CD14-positive monocyte (primary cell): ENCODE data around the gene LIPE. TPM values are rescaled to one million over a fixed set of nuclear protein-coding genes. Genes with fewer than 3 reads are reported as not detected.

Source experiments
- DNase-seq, 3 donors: peaks; one replicate each; pipeline ENCODE4 v3.0.0-alpha.2; 2011 to 2022
- H2AFZ ChIP-seq: 2 replicates; pipeline ENCODE4 v1.6.0; 2012; ENCODE audit warnings: mild to moderate bottlenecking, low read depth, low read length, inconsistent platforms; ENCODE audit not compliant: insufficient read depth, poor library complexity, severe bottlenecking
- H3K27ac ChIP-seq, 2 donors: 1 replicate in 1 of 2; 2 replicates in 1 of 2; pipeline ENCODE4 v1.5.1; 2012 to 2013; ENCODE audit warnings: low read length in 2 of 2, control low read depth in 1 of 2, inconsistent platforms in 1 of 2, low read depth in 1 of 2, mild to moderate bottlenecking in 1 of 2
- H3K27me3 ChIP-seq, 2 donors: one replicate each; pipeline versions ENCODE4 v1.6.0 to v1.6.1; 2011 to 2013; ENCODE audit warnings: low read length in 2 of 2; ENCODE audit not compliant: control insufficient read depth in 2 of 2, insufficient read depth in 2 of 2
- H3K36me3 ChIP-seq, 2 donors: replicated peaks in 1 of 2; 1 replicate in 1 of 2; 2 replicates in 1 of 2; pipeline versions ENCODE4 v1.5.1 to v1.6.1; 2012 to 2013; ENCODE audit warnings: low read length in 2 of 2, control low read depth in 1 of 2, inconsistent platforms in 1 of 2, mild to moderate bottlenecking in 1 of 2; ENCODE audit not compliant: insufficient read depth in 2 of 2, control insufficient read depth in 1 of 2
- H3K4me1 ChIP-seq, 2 donors: 1 replicate in 1 of 2; 2 replicates in 1 of 2; pipeline versions ENCODE4 v1.5.1 to v1.6.1; 2012 to 2013; ENCODE audit warnings: low read length in 2 of 2, control low read depth in 1 of 2, inconsistent platforms in 1 of 2, mild to moderate bottlenecking in 1 of 2, moderate library complexity in 1 of 2; ENCODE audit not compliant: insufficient read depth in 2 of 2, control insufficient read depth in 1 of 2
- H3K4me2 ChIP-seq: replicated peaks from 2 replicates; pipeline ENCODE3; 2012; ENCODE audit warnings: low read length, moderate library complexity, mild to moderate bottlenecking; ENCODE audit not compliant: poor library complexity, severe bottlenecking; ENCODE audit errors: extremely low read depth
- H3K4me3 ChIP-seq, 3 experiments: fragments of 200-600 bp in 1 of 3; sonication (generic) in 1 of 3; replicated peaks in 1 of 3; 1 replicate in 2 of 3; 2 replicates in 1 of 3; pipeline ENCODE4 v1.5.1; 2011 to 2013; ENCODE audit warnings: low read length in 3 of 3, mild to moderate bottlenecking in 3 of 3, control low read depth in 2 of 3, low read depth in 2 of 3, inconsistent platforms in 1 of 3, moderate library complexity in 1 of 3
- H3K79me2 ChIP-seq: 2 replicates; pipeline ENCODE4 v1.6.0; 2012; ENCODE audit warnings: mild to moderate bottlenecking, control low read depth, inconsistent platforms, low read length, moderate library complexity; ENCODE audit not compliant: insufficient read depth
- H3K9ac ChIP-seq: 2 replicates; pipeline ENCODE4 v1.6.0; 2017; ENCODE audit warnings: low read length, mild to moderate bottlenecking; ENCODE audit not compliant: insufficient read depth, poor library complexity, severe bottlenecking
- H3K9me3 ChIP-seq, 2 donors: replicated peaks in 1 of 2; 1 replicate in 1 of 2; 2 replicates in 1 of 2; pipeline versions ENCODE4 v1.5.1 to v1.6.1; 2012 to 2013; ENCODE audit warnings: low read length in 2 of 2, control low read depth in 1 of 2; ENCODE audit not compliant: control insufficient read depth in 1 of 2, insufficient read depth in 1 of 2
- H4K20me1 ChIP-seq: 2 replicates; pipeline ENCODE4 v1.6.0; 2012; ENCODE audit warnings: mild to moderate bottlenecking, low read length, control low read depth, moderate library complexity; ENCODE audit not compliant: insufficient read depth
- H3K27ac Mint-ChIP-seq, 7 donors: one replicate each; pipeline ENCODE4 v1.8.0; 2020; ENCODE audit warnings: mild to moderate bottlenecking in 7 of 7, mixed read lengths in 7 of 7, moderate library complexity in 6 of 7, inconsistent platforms in 2 of 7
- H3K27me3 Mint-ChIP-seq, 3 donors: one replicate each; pipeline ENCODE4 v1.8.0; 2021 to 2022; ENCODE audit warnings: low read depth in 3 of 3, mild to moderate bottlenecking in 3 of 3, mixed read lengths in 3 of 3, moderate library complexity in 3 of 3, inconsistent platforms in 1 of 3
- H3K36me3 Mint-ChIP-seq, 2 donors: one replicate each; pipeline ENCODE4 v1.8.0; 2020; ENCODE audit warnings: mixed read lengths in 2 of 2, inconsistent platforms in 1 of 2, mild to moderate bottlenecking in 1 of 2
- H3K4me1 Mint-ChIP-seq: one replicate; pipeline ENCODE4 v1.8.0; 2020; ENCODE audit warnings: mild to moderate bottlenecking, mixed read lengths
- H3K4me3 Mint-ChIP-seq, 2 donors: one replicate each; pipeline ENCODE4 v1.8.0; 2020; ENCODE audit warnings: mild to moderate bottlenecking in 2 of 2, mixed read lengths in 2 of 2, moderate library complexity in 1 of 2
- H3K9me3 Mint-ChIP-seq, 7 donors: one replicate each; pipeline ENCODE4 v1.8.0; 2020 to 2022; ENCODE audit warnings: mixed read lengths in 7 of 7, mild to moderate bottlenecking in 6 of 7, moderate library complexity in 6 of 7, inconsistent platforms in 2 of 7
- WGBS: methylation state at CpG from one replicate; pipeline ENCODE4 v1.1.5; 2013; ENCODE audit warnings: missing lambda C conversion rate; ENCODE audit not compliant: insufficient coverage; 5-methylcytosine and 5-hydroxymethylcytosine counted together
- intact Hi-C, 2 donors: fragments of 100-400 bp; cut with micrococcal nuclease; formaldehyde crosslinking; loops; one replicate each; pipeline versions ENCODE4 v1.15.0 to v1.15.1; 2023
- polyA plus RNA-seq, 3 donors: library from polyadenylated mRNA; depleted of rRNA in 1 of 3; unstranded in 2 of 3; stranded (reverse) in 1 of 3; fragments of 300-500 nt in 2 of 3; fragments of >200 nt in 1 of 3; fragmentation: Illumina TruSeq in 2 of 3; gene quantifications; 1 replicate in 2 of 3; 2 replicates in 1 of 3; pipeline ENCODE4 v1.2.3, GENCODE V29; 2012 to 2021
- TF ChIP-seq, protein P1 (sequence below): fragments of 200-600 bp; IDR thresholded peaks from one replicate; pipeline ENCODE4 v1.8.0; 2022; ENCODE audit warnings: antibody characterized with exemption, mild to moderate bottlenecking

The LIPE gene
- polyA plus RNA-seq, 3 donors, result 0.31 TPM; not detected in 2

DNA sequence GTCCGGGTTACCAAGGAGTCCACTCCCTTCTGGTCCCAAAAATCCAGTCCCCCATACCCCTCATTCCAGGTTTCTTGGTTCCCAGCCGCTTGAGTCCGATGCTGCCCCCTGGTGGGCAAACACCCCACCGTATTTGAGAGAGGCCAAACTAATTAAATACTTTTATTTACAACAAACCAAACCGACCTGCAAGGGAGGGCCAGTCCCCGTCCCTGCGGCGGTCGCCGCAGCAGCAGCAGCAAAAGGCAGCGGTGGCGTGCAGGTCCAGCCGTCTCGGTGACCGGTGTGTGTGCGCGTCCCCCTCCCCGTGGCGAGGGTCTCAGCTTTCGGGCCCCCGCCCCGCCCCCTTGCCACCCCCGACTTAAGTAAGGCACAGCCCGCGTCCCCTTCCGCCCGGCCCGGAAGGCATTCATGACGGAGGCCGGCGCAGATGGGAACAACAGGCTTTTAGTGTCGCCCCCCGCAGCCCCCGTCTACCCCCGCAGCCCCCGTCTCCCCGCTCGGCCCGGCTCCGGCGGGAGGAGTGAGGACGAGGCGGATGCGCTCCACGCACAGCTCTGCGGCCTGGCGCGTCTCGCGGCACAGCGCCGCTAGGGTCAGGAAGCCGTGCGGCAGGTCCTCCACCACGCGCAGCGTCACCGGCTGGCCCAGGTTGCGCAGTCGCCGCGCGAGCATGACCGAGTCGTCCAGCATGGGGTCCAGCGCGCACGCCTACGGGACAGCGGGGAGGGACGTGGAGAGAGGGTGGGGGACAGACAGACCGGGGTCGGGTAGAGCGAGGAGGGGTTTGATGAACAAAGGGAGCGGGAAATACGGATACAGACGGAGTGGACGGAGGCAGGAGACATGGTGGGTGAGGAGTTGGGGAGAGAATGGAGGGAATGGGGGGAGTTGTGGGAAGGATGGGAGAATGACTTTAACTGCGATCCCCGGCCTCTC, 25.6 kb downstream of the LIPE start:
- peaks cover 31% of the 10 kb centered on the region for H3K4me1 Mint-ChIP-seq
- WGBS, result 0% methylated on average over 62 of the region's 80 CpGs
- H3K4me1 ChIP-seq, result peaks cover 22 to 26% of the 10 kb centered on the region in 2 donors

DNA sequence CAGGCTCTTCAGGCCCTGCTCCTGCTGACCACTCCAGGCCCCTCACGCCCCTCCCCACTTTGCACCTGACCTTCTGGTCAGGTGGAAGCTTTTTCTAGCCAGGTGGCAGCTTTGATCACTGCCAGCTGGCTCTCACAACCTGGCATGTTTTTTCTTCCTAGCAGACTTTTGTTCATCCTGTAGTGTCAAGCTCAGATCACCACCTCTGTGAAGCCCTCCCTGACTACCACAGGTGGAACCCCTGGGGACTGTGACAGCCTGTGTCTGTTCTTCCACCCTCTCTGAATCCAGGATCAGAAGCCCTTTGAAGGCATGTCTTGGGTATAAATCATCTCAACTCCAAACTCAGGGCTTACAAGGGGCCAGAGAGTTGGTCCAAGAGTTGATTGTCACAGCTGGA, 26.8 kb downstream of the LIPE start:
- H3K9ac ChIP-seq, result no peak overlapping the region
- peaks cover 0 to 9% of the 10 kb centered on the region in 2 donors for H3K27me3 ChIP-seq
- H3K79me2 ChIP-seq, result peaks cover 8% of the 10 kb centered on the region
- DNase-seq, result no peak
- peaks cover 0 to 4% (median 0%) of the 10 kb centered on the region in 7 donors for H3K9me3 Mint-ChIP-seq
- H3K27ac Mint-ChIP-seq, result peak overlapping the region in 2 of 7 donors; percentile 55 to 76
- H3K27me3 Mint-ChIP-seq, result peaks cover 18 to 27% (median 21%) of the 10 kb centered on the region in 3 donors
- peaks cover 34 to 39% of the 10 kb centered on the region in 2 donors for H3K4me1 ChIP-seq
- no peak overlapping the region for H3K4me3 ChIP-seq
- no peaks in the 10 kb centered on the region for H3K36me3 ChIP-seq
- no peak overlapping the region for H3K27ac ChIP-seq
- peaks cover 19% of the 10 kb centered on the region for H4K20me1 ChIP-seq
- H3K36me3 Mint-ChIP-seq, result peaks cover 13 to 15% of the 10 kb centered on the region in 2 donors
- H2AFZ ChIP-seq, result no peak overlapping the region
- no peak overlapping the region for H3K4me3 Mint-ChIP-seq
- H3K9me3 ChIP-seq, result no peaks in the 10 kb centered on the region
- no peak overlapping the region for H3K4me2 ChIP-seq
- TF ChIP-seq, protein P1, sequence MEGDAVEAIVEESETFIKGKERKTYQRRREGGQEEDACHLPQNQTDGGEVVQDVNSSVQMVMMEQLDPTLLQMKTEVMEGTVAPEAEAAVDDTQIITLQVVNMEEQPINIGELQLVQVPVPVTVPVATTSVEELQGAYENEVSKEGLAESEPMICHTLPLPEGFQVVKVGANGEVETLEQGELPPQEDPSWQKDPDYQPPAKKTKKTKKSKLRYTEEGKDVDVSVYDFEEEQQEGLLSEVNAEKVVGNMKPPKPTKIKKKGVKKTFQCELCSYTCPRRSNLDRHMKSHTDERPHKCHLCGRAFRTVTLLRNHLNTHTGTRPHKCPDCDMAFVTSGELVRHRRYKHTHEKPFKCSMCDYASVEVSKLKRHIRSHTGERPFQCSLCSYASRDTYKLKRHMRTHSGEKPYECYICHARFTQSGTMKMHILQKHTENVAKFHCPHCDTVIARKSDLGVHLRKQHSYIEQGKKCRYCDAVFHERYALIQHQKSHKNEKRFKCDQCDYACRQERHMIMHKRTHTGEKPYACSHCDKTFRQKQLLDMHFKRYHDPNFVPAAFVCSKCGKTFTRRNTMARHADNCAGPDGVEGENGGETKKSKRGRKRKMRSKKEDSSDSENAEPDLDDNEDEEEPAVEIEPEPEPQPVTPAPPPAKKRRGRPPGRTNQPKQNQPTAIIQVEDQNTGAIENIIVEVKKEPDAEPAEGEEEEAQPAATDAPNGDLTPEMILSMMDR, result no peak
- intact Hi-C loops, result no loop called here
- 100% methylated on average over 1 of the region's 1 CpG for WGBS
- peaks cover 39% of the 10 kb centered on the region for H3K4me1 Mint-ChIP-seq

More for the DNA sequence above, 25.6 kb downstream of the LIPE start:
- peak overlapping the region; percentile 11 to 71 (median 19) for H3K4me3 ChIP-seq
- H3K27me3 ChIP-seq, result peaks cover 0 to 9% of the 10 kb centered on the region in 2 donors
- Mint-ChIP-seq H3K27me3 (peaks cover 18 to 27% (median 21%) of the 10 kb centered on the region in 3 donors), H3K9me3 (peaks cover 0 to 4% (median 0%) of the 10 kb centered on the region in 7 donors), H3K4me3 (peak overlapping the region; percentile 68 to 90), H3K36me3 (peaks cover 13 to 18% of the 10 kb centered on the region in 2 donors), H3K27ac (peak overlapping the region in 2 of 7 donors; percentile 26 to 36)
- TF ChIP-seq, protein P1, result peak; percentile 86
- peak overlapping the region; percentile 71 for H2AFZ ChIP-seq
- peak overlapping the region; percentile 81 for H3K4me2 ChIP-seq
- H3K79me2 ChIP-seq, result peaks cover 8% of the 10 kb centered on the region
- H4K20me1 ChIP-seq, result peaks cover 23% of the 10 kb centered on the region
- H3K36me3 ChIP-seq, result no peaks in the 10 kb centered on the region
- peak overlapping the region; percentile 52 for H3K9ac ChIP-seq
- no peak overlapping the region for H3K27ac ChIP-seq
- peak; percentile 68 to 74 (median 74) for DNase-seq
- intact Hi-C loops, result loop anchor here in 1 of 2 donors (1.0 kb wide), 1 partner anchor 293 kb away; no protein-coding TSS in a partner anchor
- H3K9me3 ChIP-seq, result no peaks in the 10 kb centered on the region
